A549 (cell line): Measurements from ENCODE around the gene KYNU. TPM values are rescaled to one million over a fixed set of nuclear protein-coding genes. Genes with fewer than 3 reads are reported as not detected.

Experiments used
- ATAC-seq, 2 experiments: fragments of 200-7000 bp in 1 of 2; fragments of >200 bp in 1 of 2; cut with Nextera tagmentation in 1 of 2; cut with Tn5 transposase in 1 of 2; 3 replicates each; pipeline versions ENCODE4 v1.8.0 to v1.9.1; 2018 to 2020; ENCODE audit warnings: mild to moderate bottlenecking in 1 of 2, moderate library complexity in 1 of 2
- CTCF ChIA-PET: fragments of 300-600 bp; sonication (Branson Sonifier 250); formaldehyde crosslinking; extraction: SDS; loops from one replicate; lab custom pipeline; 2021; ENCODE audit warnings: antibody characterized with exemption, inconsistent platforms; lab: Yijun Ruan, JAX
- POLR2A ChIA-PET: fragments of 350-600 bp; formaldehyde crosslinking; extraction: SDS; loops from one replicate; lab custom pipeline; 2021; ENCODE audit warnings: antibody characterized with exemption, inconsistent platforms; lab: Yijun Ruan, JAX
- DNase-seq, 2 experiments: peaks; one replicate each; pipeline versions ENCODE4 v3.0.0 to v3.0.0-alpha.2; 2011 to 2016; ENCODE audit warnings: low read depth in 1 of 2, low spot score in 1 of 2
- FAIRE-seq: peaks from 2 replicates; lab custom pipeline; 2011; peaks lifted over from hg19 to GRCh38; lab: Jason Lieb, UNC
- H3K27ac ChIP-seq, 2 experiments: fragments of >200 bp; sonication (Bioruptor Twin); formaldehyde crosslinking; 3 replicates each; pipeline ENCODE4 v1.5.1; 2016 to 2017
- H3K4me1 ChIP-seq: fragments of >200 bp; sonication (Bioruptor Twin); formaldehyde crosslinking; 3 replicates; pipeline ENCODE4 v1.6.1; 2016
- H3K4me2 ChIP-seq: fragments of >200 bp; sonication (Bioruptor Twin); formaldehyde crosslinking; 3 replicates; pipeline ENCODE4 v1.6.1; 2016
- H3K4me3 ChIP-seq: fragments of >200 bp; sonication (Bioruptor Twin); formaldehyde crosslinking; 3 replicates; pipeline ENCODE4 v1.5.1; 2016
- H3K9me3 ChIP-seq: fragments of >200 bp; sonication (Bioruptor Twin); formaldehyde crosslinking; 3 replicates; pipeline ENCODE4 v1.6.1; 2016
- ATOH8 ChIP-seq: fragments of 250-450 bp; sonication (Bioruptor Pico); IDR thresholded peaks from 2 replicates; pipeline ENCODE4 v1.5.0; 2020; ENCODE audit warnings: low read depth, mild to moderate bottlenecking, moderate library complexity
- CBX2 ChIP-seq: fragments of 200-600 bp; sonication (generic); IDR thresholded peaks from 2 replicates; pipeline ENCODE4 v1.6.1; 2016; ENCODE audit warnings: low read depth, mild to moderate bottlenecking, borderline replicate concordance
- CEBPB ChIP-seq, 2 experiments: fragments of >200 bp in 1 of 2; sonication (Bioruptor Twin) in 1 of 2; formaldehyde crosslinking in 1 of 2; IDR thresholded peaks; 2 replicates each; pipeline ENCODE4 v1.6.1; 2012 to 2016
- CHD2 ChIP-seq: fragments of 150-350 bp; IDR thresholded peaks from 2 replicates; pipeline ENCODE4 v1.6.1; 2014; ENCODE audit warnings: low read length; ENCODE audit not compliant: partially characterized antibody
- CHD4 ChIP-seq: fragments of 200-600 bp; sonication (generic); IDR thresholded peaks from 2 replicates; pipeline ENCODE4 v1.6.1; 2016; ENCODE audit warnings: antibody characterized with exemption, mild to moderate bottlenecking, borderline replicate concordance
- EHF ChIP-seq: fragments of 250-450 bp; sonication (Bioruptor Pico); IDR thresholded peaks from 2 replicates; pipeline ENCODE4 v1.5.0; 2020; ENCODE audit warnings: mild to moderate bottlenecking
- ELK1 ChIP-seq: fragments of 150-350 bp; IDR thresholded peaks from 2 replicates; pipeline ENCODE4 v1.6.1; 2014; ENCODE audit warnings: low read depth, mild to moderate bottlenecking, low read length
- EP300 ChIP-seq, 2 experiments: fragments of >200 bp; sonication (Bioruptor Twin); formaldehyde crosslinking; IDR thresholded peaks; 2 replicates in 1 of 2; 3 replicates in 1 of 2; pipeline ENCODE4 v1.6.1; 2016 to 2017
- ESRRA ChIP-seq: fragments of 150-350 bp; IDR thresholded peaks from 2 replicates; pipeline ENCODE4 v1.6.1; 2014; ENCODE audit warnings: mild to moderate bottlenecking, low read length, borderline replicate concordance
- FOSB ChIP-seq: fragments of 250-450 bp; sonication (Bioruptor Pico); IDR thresholded peaks from 2 replicates; pipeline ENCODE4 v1.5.0; 2020; ENCODE audit warnings: mild to moderate bottlenecking, moderate library complexity
- FOSL2 ChIP-seq, 2 experiments: fragments of 450-650 bp in 1 of 2; fragments of >200 bp in 1 of 2; sonication (Bioruptor Twin) in 1 of 2; formaldehyde crosslinking; IDR thresholded peaks; 2 replicates each; pipeline versions ENCODE4 v1.5.0 to v1.6.1; 2016 to 2020; ENCODE audit warnings: mild to moderate bottlenecking in 1 of 2, moderate library complexity in 1 of 2
- FOXS1 ChIP-seq: fragments of 250-450 bp; sonication (Bioruptor Pico); IDR thresholded peaks from 2 replicates; pipeline ENCODE4 v1.5.0; 2020; ENCODE audit warnings: mild to moderate bottlenecking, moderate library complexity
- GATA3 ChIP-seq: IDR thresholded peaks from 2 replicates; pipeline ENCODE4 v1.6.1; 2012; ENCODE audit warnings: borderline replicate concordance
- HEYL ChIP-seq: fragments of 250-450 bp; sonication (Bioruptor Pico); IDR thresholded peaks from 2 replicates; pipeline ENCODE4 v1.8.0; 2021; ENCODE audit warnings: mild to moderate bottlenecking, moderate library complexity
- HOXA7 ChIP-seq: fragments of 250-450 bp; sonication (Bioruptor Pico); IDR thresholded peaks from 2 replicates; pipeline ENCODE4 v1.5.0; 2020; ENCODE audit warnings: mild to moderate bottlenecking, moderate library complexity
- HOXB5 ChIP-seq: fragments of 250-450 bp; sonication (Bioruptor Pico); IDR thresholded peaks from 2 replicates; pipeline ENCODE4 v1.5.0; 2020; ENCODE audit warnings: mild to moderate bottlenecking, moderate library complexity
- KDM1A ChIP-seq: fragments of 200-600 bp; sonication (generic); IDR thresholded peaks from 2 replicates; pipeline ENCODE4 v1.6.1; 2016; ENCODE audit warnings: low read depth, mild to moderate bottlenecking
- MAFK ChIP-seq: fragments of 450-650 bp; IDR thresholded peaks from 2 replicates; pipeline ENCODE4 v1.6.1; 2014; ENCODE audit not compliant: partially characterized antibody
- MYC ChIP-seq: IDR thresholded peaks from 2 replicates; pipeline ENCODE4 v1.6.1; 2012; ENCODE audit warnings: mild to moderate bottlenecking, inconsistent platforms, low read length, improper control_type of control experiment, borderline replicate concordance
- NFE2L2 ChIP-seq: fragments of 150-350 bp; conservative IDR thresholded peaks from 2 replicates; pipeline ENCODE4 v1.6.1; 2014; ENCODE audit warnings: low read length
- NPAS2 ChIP-seq: fragments of 250-450 bp; sonication (Bioruptor Pico); IDR thresholded peaks from 2 replicates; pipeline ENCODE4 v1.8.0; 2022; ENCODE audit warnings: mild to moderate bottlenecking, moderate library complexity, borderline replicate concordance
- NR3C1 ChIP-seq: fragments of >200 bp; sonication (Bioruptor Twin); formaldehyde crosslinking; IDR thresholded peaks from 3 replicates; pipeline ENCODE4 v1.6.1; 2017
- PBX3 ChIP-seq: IDR thresholded peaks from 2 replicates; pipeline ENCODE4 v1.6.1; 2012
- PHF8 ChIP-seq: fragments of 200-600 bp; sonication (generic); IDR thresholded peaks from 2 replicates; pipeline ENCODE4 v1.6.1; 2016; ENCODE audit warnings: low read depth, mild to moderate bottlenecking, antibody characterized with exemption, moderate library complexity, borderline replicate concordance
- POLR2A ChIP-seq: IDR thresholded peaks from 2 replicates; pipeline ENCODE4 v1.6.1; 2012; ENCODE audit warnings: mild to moderate bottlenecking, low read length
- POLR2AphosphoS2 ChIP-seq: conservative IDR thresholded peaks from 2 replicates; pipeline ENCODE4 v1.6.1; 2012; ENCODE audit warnings: low read length, improper control_type of control experiment, inconsistent platforms
- RARB ChIP-seq: fragments of 250-450 bp; sonication (Bioruptor Pico); IDR thresholded peaks from 2 replicates; pipeline ENCODE4 v1.8.0; 2021; ENCODE audit warnings: mild to moderate bottlenecking, moderate library complexity
- RCOR1 ChIP-seq: fragments of 150-350 bp; IDR thresholded peaks from 2 replicates; pipeline ENCODE4 v1.6.1; 2014; ENCODE audit warnings: antibody characterized with exemption, low read length, low read depth
- RFX5 ChIP-seq: fragments of 450-650 bp; IDR thresholded peaks from 2 replicates; pipeline ENCODE4 v1.7.1; 2014; ENCODE audit warnings: antibody characterized with exemption, mild to moderate bottlenecking, moderate library complexity
- RNF2 ChIP-seq: fragments of 200-600 bp; sonication (generic); IDR thresholded peaks from 2 replicates; pipeline ENCODE4 v1.6.1; 2016; ENCODE audit warnings: low read depth, mild to moderate bottlenecking, antibody characterized with exemption, moderate library complexity, borderline replicate concordance
- SMC3 ChIP-seq: fragments of >200 bp; sonication (Bioruptor Twin); formaldehyde crosslinking; IDR thresholded peaks from 3 replicates; pipeline ENCODE4 v1.6.1; 2018; ENCODE audit warnings: inconsistent platforms
- SREBF2 ChIP-seq: fragments of 450-650 bp; IDR thresholded peaks from 2 replicates; pipeline ENCODE4 v1.6.1; 2014; ENCODE audit warnings: mild to moderate bottlenecking, moderate library complexity
- TFCP2L1 ChIP-seq: fragments of 250-450 bp; sonication (Bioruptor Pico); IDR thresholded peaks from 2 replicates; pipeline ENCODE4 v1.5.0; 2021; ENCODE audit warnings: mild to moderate bottlenecking
- TP53 ChIP-seq: fragments of 250-450 bp; sonication (Bioruptor Pico); IDR thresholded peaks from 2 replicates; pipeline ENCODE4 v1.5.0; 2021; ENCODE audit warnings: mild to moderate bottlenecking, moderate library complexity
- USF2 ChIP-seq: fragments of 450-650 bp; IDR thresholded peaks from 2 replicates; pipeline ENCODE4 v1.6.1; 2014; ENCODE audit warnings: antibody characterized with exemption
- ZC3H11A ChIP-seq: fragments of 450-650 bp; IDR thresholded peaks from 2 replicates; pipeline ENCODE4 v1.6.1; 2014; ENCODE audit warnings: antibody characterized with exemption, mild to moderate bottlenecking
- ZFP36 ChIP-seq: fragments of 450-650 bp; IDR thresholded peaks from 2 replicates; pipeline ENCODE4 v1.6.1; 2014; ENCODE audit warnings: borderline replicate concordance; ENCODE audit not compliant: partially characterized antibody
- ZNF302 ChIP-seq: fragments of 250-450 bp; sonication (Bioruptor Pico); IDR thresholded peaks from 2 replicates; pipeline ENCODE4 v1.9.0; 2021; ENCODE audit warnings: inconsistent platforms, mild to moderate bottlenecking, moderate library complexity
- WGBS: methylation state at CpG from one replicate; pipeline ENCODE4 v1.1.6; 2017; ENCODE audit errors: missing lambda C conversion rate; 5-methylcytosine and 5-hydroxymethylcytosine counted together
- polyA plus RNA-seq, 4 experiments: library from polyadenylated mRNA; depleted of rRNA in 3 of 4; stranded (reverse); fragments of >200 nt; fragmentation: RNase III in 1 of 4; extraction: RNeasy Plus Mini Kit Qiagen cat#74134 plus additional on column Dnase treatment in 1 of 4; gene quantifications; 2 replicates in 3 of 4; 3 replicates in 1 of 4; pipeline ENCODE4 v1.2.3, GENCODE V29; 2011 to 2017
- TF ChIP-seq, protein P1 (sequence below): IDR thresholded peaks from 2 replicates; pipeline ENCODE4 v1.6.1; 2012

The KYNU gene
- polyA plus RNA-seq, 2 of the 4 experiments (the other 2 are of a cell fraction): 302 to 324 TPM

- FAIRE-seq (no peak), ATAC-seq (peak; percentile 60), DNase-seq (peak in 1 of 2 experiments; percentile 86)
- H3K27ac ChIP-seq: peak overlapping the region; percentile 92 to 99
- no peak overlapping the region for H3K4me3 ChIP-seq
- peak overlapping the region; percentile 77 for H3K4me2 ChIP-seq
- 2% methylated on average over 2 of the region's 2 CpGs for WGBS
- ChIA-PET CTCF (interaction anchor here (1.2 to 1.3 kb wide), 3 partner anchors 14 to 180 kb away, joined by 4 to 5 read pairs (median 4); no protein-coding TSS in a partner anchor), POLR2A (interaction anchor here (1.0 to 2.3 kb wide), 4 partner anchors 9 to 14 kb away, joined by 3 to 11 read pairs (median 6); partner anchors contain the start of gene KYNU)
- H3K9me3 ChIP-seq: no peaks in the 10 kb centered on the region
- peaks cover 83% of the 10 kb centered on the region for H3K4me1 ChIP-seq
- no peak for TF ChIP-seq RCOR1
- TF ChIP-seq HOXA7: peak; percentile 81; the same call in 1 of the 2 replicates
- no peak for TF ChIP-seq ZFP36
- TF ChIP-seq TFCP2L1 (CRISPR knock-in tag): no peak
- TF ChIP-seq HEYL (CRISPR knock-in tag): no peak
- no peak for TF ChIP-seq PHF8
- no peak for TF ChIP-seq NR3C1
- TF ChIP-seq EP300 (IDR thresholded peaks at IDR 0.05): peak; percentile 51 to 62; a peak in 2 of 5 replicates
- peak; percentile 67; the same call in 1 of the 2 replicates for TF ChIP-seq HOXB5 (CRISPR knock-in tag)
- TF ChIP-seq RFX5: no peak
- TF ChIP-seq CHD4: no peak
- peak; percentile 64 for TF ChIP-seq GATA3
- no peak for TF ChIP-seq ATOH8 (CRISPR knock-in tag)
- TF ChIP-seq MAFK: no peak
- TF ChIP-seq POLR2A: no peak
- peak; percentile 93; the same call in 1 of the 2 replicates for TF ChIP-seq FOXS1 (CRISPR knock-in tag)
- TF ChIP-seq MYC: no peak
- no peak for TF ChIP-seq RARB (CRISPR knock-in tag)
- no peak for TF ChIP-seq POLR2AphosphoS2
- no peak for TF ChIP-seq RNF2
- peak; percentile 47 to 50; a peak in 3 of 4 replicates for TF ChIP-seq CEBPB (IDR thresholded peaks at IDR 0.05)
- no peak for TF ChIP-seq ELK1
- TF ChIP-seq USF2: no peak
- TF ChIP-seq PBX3: no peak
- 0 out of 3 replicates have a peak, but pooled peaks have one; percentile 31 for TF ChIP-seq SMC3
- no peak for TF ChIP-seq KDM1A
- no peak for TF ChIP-seq TP53 (CRISPR knock-in tag)
- TF ChIP-seq CBX2: no peak
- TF ChIP-seq SREBF2: no peak
- TF ChIP-seq, protein P1, sequence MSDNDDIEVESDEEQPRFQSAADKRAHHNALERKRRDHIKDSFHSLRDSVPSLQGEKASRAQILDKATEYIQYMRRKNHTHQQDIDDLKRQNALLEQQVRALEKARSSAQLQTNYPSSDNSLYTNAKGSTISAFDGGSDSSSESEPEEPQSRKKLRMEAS: peak; percentile 51
- TF ChIP-seq ESRRA: no peak
- no peak; the same call in 1 of the 2 replicates for TF ChIP-seq FOSL2 (IDR thresholded peaks at IDR 0.05)
- peak; percentile 87 for TF ChIP-seq FOSL2 (CRISPR knock-in tag; IDR thresholded peaks at IDR 0.05)
- TF ChIP-seq ZNF302 (CRISPR knock-in tag): no peak
- TF ChIP-seq NFE2L2: no peak
- no peak for TF ChIP-seq ZC3H11A
- TF ChIP-seq CHD2: no peak
- TF ChIP-seq FOSB (CRISPR knock-in tag): no peak
- TF ChIP-seq EHF (CRISPR knock-in tag): no peak
- no peak for TF ChIP-seq NPAS2 (CRISPR knock-in tag)
Observed at GRCh38 chr2:142863485-142863961, 13.9 kb upstream of the KYNU start.
